Activated CD8-positive, alpha-beta T cell treated with anti-CD3 and anti-CD28 coated beads for 36 hours (primary cell): ENCODE results near the gene MGP. TPM values are rescaled to one million over a fixed set of nuclear protein-coding genes. Genes with fewer than 3 reads are reported as not detected.

ENCODE experiments used
- ATAC-seq: fragments of 200-7000 bp; cut with Tn5 transposase; one replicate; pipeline ENCODE4 v1.10.0; 2021; ENCODE audit warnings: mild to moderate bottlenecking, moderate library complexity
- CTCF ChIA-PET: fragments of 350-600 bp; sonication (Branson Sonifier 250); formaldehyde crosslinking; loops from one replicate; lab custom pipeline; 2021; ENCODE audit warnings: antibody characterized with exemption; lab: Charles Lee
- POLR2A ChIA-PET: fragments of 350-600 bp; sonication (Branson Sonifier 250); formaldehyde crosslinking; loops from one replicate; lab custom pipeline; 2021; ENCODE audit warnings: antibody characterized with exemption; lab: Charles Lee
- DNase-seq: peaks from one replicate; pipeline ENCODE4 v3.0.0-alpha.2; 2020
- H3K27ac Mint-ChIP-seq: one replicate; pipeline ENCODE4 v1.8.0; 2021; ENCODE audit warnings: mild to moderate bottlenecking, mixed read lengths
- H3K27me3 Mint-ChIP-seq: one replicate; pipeline ENCODE4 v1.8.0; 2021; ENCODE audit warnings: mixed read lengths
- H3K36me3 Mint-ChIP-seq: one replicate; pipeline ENCODE4 v1.8.0; 2021; ENCODE audit warnings: low read depth, mixed read lengths
- H3K4me1 Mint-ChIP-seq: one replicate; pipeline ENCODE4 v1.8.0; 2021; ENCODE audit warnings: low read depth, mixed read lengths
- H3K4me3 Mint-ChIP-seq: one replicate; pipeline ENCODE4 v1.8.0; 2021; ENCODE audit warnings: mild to moderate bottlenecking, moderate library complexity, mixed read lengths
- H3K9me3 Mint-ChIP-seq: one replicate; pipeline ENCODE4 v1.8.0; 2021; ENCODE audit warnings: mixed read lengths
- intact Hi-C: fragments of 100-400 bp; cut with micrococcal nuclease; formaldehyde crosslinking; loops from one replicate; pipeline ENCODE4 v1.10.0; 2022
- total RNA-seq, 2 experiments: library from RNA; stranded (reverse); gene quantifications; one replicate each; pipeline ENCODE4 v1.2.3, GENCODE V29; 2021
- TF ChIP-seq, protein P1 (sequence below): fragments of 200-600 bp; IDR thresholded peaks from one replicate; pipeline ENCODE4 v1.8.0; 2022; ENCODE audit warnings: antibody characterized with exemption, mild to moderate bottlenecking

MGP gene
- total RNA-seq, 2 experiments from 2014 or later, result not detected

DNA sequence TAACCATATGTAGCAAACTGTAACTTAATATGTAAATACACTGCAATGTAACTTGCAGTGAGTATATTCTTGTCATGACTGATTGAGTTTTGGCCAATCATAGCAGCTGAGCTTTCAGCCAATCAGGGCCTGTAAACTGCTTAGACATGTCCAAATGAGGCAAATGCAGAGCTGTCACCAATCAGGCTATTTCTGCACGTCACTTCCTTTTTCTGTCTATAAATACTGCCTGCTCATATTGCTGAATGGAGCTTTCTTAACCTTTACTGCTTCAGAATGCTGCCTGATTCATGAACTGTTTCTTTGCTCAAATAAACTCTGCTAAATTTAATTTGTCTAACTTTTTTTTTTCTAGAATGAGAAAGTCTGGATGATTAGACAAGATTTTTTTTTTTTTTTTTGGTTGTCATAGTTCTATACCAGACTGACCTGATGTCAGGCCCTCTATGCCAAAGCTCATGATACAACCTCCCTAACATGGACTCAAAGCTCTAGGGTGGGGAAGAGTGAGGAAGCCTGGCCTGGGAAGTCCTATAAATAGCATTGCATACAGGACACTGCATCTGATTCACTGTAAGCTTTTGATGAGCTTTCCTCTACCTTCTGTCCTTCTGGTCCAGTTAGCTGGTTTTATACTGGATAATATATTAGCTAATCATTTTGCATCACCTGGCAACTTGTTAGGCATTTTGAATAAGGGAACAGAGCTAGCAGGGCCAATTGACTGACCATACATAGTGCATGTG is 12.0 kb downstream of the MGP start:
- TF ChIP-seq, protein P1, sequence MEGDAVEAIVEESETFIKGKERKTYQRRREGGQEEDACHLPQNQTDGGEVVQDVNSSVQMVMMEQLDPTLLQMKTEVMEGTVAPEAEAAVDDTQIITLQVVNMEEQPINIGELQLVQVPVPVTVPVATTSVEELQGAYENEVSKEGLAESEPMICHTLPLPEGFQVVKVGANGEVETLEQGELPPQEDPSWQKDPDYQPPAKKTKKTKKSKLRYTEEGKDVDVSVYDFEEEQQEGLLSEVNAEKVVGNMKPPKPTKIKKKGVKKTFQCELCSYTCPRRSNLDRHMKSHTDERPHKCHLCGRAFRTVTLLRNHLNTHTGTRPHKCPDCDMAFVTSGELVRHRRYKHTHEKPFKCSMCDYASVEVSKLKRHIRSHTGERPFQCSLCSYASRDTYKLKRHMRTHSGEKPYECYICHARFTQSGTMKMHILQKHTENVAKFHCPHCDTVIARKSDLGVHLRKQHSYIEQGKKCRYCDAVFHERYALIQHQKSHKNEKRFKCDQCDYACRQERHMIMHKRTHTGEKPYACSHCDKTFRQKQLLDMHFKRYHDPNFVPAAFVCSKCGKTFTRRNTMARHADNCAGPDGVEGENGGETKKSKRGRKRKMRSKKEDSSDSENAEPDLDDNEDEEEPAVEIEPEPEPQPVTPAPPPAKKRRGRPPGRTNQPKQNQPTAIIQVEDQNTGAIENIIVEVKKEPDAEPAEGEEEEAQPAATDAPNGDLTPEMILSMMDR, result no peak
- no peak for ATAC-seq
- intact Hi-C loops, result no loop called here

GRCh38 chr12:14871886-14872285 is 13.8 kb downstream of the MGP start:
- no peak overlapping the region for H3K4me3 Mint-ChIP-seq
- no peak overlapping the region for H3K27ac Mint-ChIP-seq
- no peaks in the 10 kb centered on the region for H3K27me3 Mint-ChIP-seq
- ChIA-PET POLR2A (no interaction called here), CTCF (interaction anchor here (1.3 kb wide), 1 partner anchor 26 kb away, joined by 3 read pairs; no protein-coding TSS in a partner anchor)
- ATAC-seq, result no peak
- intact Hi-C loops, result no loop called here
- peaks cover 8% of the 10 kb centered on the region for H3K9me3 Mint-ChIP-seq
- H3K36me3 Mint-ChIP-seq, result peaks cover 2% of the 10 kb centered on the region
- TF ChIP-seq, protein P1, result no peak
- no peak for DNase-seq
- peaks cover 3% of the 10 kb centered on the region for H3K4me1 Mint-ChIP-seq

More for the DNA sequence above, 12.0 kb downstream of the MGP start:
- H3K9me3 Mint-ChIP-seq, result no peaks in the 10 kb centered on the region
- H3K27ac Mint-ChIP-seq, result no peak overlapping the region
- no peaks in the 10 kb centered on the region for H3K27me3 Mint-ChIP-seq
- H3K36me3 Mint-ChIP-seq, result no peaks in the 10 kb centered on the region
- POLR2A ChIA-PET, result no interaction called here
- no peak for DNase-seq
- H3K4me3 Mint-ChIP-seq, result no peak overlapping the region
- H3K4me1 Mint-ChIP-seq, result peaks cover 3% of the 10 kb centered on the region
- CTCF ChIA-PET, result interaction anchor here (0.7 to 1.2 kb wide), 2 partner anchors 22 to 525 kb away, joined by 3 read pairs; no protein-coding TSS in a partner anchor

DNA sequence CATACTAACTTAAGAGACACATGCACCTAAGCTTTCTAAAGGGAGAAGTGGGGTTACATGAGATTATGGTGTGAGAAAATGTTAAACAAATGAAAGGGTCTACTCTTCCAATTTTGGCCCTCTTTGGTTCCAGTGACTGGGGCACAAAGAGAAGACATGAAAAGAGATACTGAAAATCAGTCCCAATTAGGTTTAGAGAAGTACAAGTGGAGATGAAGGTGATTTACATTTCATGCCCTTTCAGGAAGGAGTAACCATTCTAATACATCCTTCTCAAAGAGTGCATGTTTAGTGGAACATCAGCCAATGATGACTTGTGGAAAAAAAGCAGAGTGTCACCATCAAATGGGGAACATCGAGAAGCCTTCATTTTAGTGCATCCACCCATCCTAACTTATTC is 14.4 kb downstream of the MGP start:
- TF ChIP-seq, protein P1, result no peak
- POLR2A ChIA-PET, result interaction anchor here (0.7 kb wide), 1 partner anchor 136 kb away, joined by 3 read pairs; no protein-coding TSS in a partner anchor
- no peak for ATAC-seq
- Mint-ChIP-seq H3K4me1 (peaks cover 3% of the 10 kb centered on the region), H3K27ac (no peak overlapping the region), H3K4me3 (no peak overlapping the region), H3K27me3 (no peaks in the 10 kb centered on the region), H3K9me3 (peaks cover 8% of the 10 kb centered on the region), H3K36me3 (peaks cover 2% of the 10 kb centered on the region)
- intact Hi-C loops, result no loop called here
- CTCF ChIA-PET, result interaction anchor here (1.3 to 2.0 kb wide), 3 partner anchors 13 to 26 kb away, joined by 3 to 5 read pairs (median 4); no protein-coding TSS in a partner anchor
- no peak for DNase-seq

DNA sequence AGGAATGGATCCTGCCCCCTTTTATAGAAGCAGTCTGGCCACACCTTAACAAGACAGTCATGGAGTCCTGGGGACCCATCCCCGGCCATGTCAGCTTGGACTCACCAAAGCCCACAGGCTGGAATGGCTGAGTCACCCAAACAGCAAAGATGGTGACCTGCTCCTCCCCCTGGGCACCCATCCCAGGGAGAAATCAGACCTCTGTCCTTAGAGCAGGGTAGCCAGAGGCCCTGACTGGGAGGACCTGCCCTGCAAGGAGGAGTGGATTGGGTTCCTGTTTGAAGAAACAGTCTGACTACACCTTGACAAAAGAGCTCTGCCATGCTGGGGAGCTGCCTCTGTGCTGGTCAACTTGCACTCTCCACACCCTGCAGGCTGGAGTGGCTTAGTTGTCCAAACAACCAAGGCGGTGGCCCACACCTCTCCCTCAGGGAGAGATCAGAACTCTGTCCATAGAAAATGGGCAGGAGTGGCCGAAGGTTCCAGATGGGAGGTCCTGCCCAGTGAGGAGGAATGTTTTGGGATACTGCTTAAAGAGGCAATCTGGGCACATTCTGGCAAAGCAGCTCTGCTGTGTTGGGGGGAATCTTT is 16.6 kb downstream of the MGP start:
- ChIA-PET CTCF (interaction anchor here (1.2 to 2.0 kb wide), 2 partner anchors 10 to 22 kb away, joined by 3 to 5 read pairs; no protein-coding TSS in a partner anchor), POLR2A (no interaction called here)
- Mint-ChIP-seq H3K4me1 (peaks cover 3% of the 10 kb centered on the region), H3K27ac (no peak overlapping the region), H3K9me3 (peaks cover 8% of the 10 kb centered on the region), H3K27me3 (peaks cover 2% of the 10 kb centered on the region), H3K4me3 (no peak overlapping the region), H3K36me3 (peaks cover 2% of the 10 kb centered on the region)
- intact Hi-C loops, result no loop called here
- TF ChIP-seq, protein P1, result no peak
- ATAC-seq (no peak), DNase-seq (no peak)

GRCh38 chr12:14860490-14860889 is 25.2 kb downstream of the MGP start:
- TF ChIP-seq, protein P1, result no peak
- intact Hi-C loops, result no loop called here
- DNase-seq (no peak), ATAC-seq (no peak)
- no peak overlapping the region for H3K4me3 Mint-ChIP-seq
- H3K36me3 Mint-ChIP-seq, result peaks cover 12% of the 10 kb centered on the region
- peaks cover 17% of the 10 kb centered on the region for H3K9me3 Mint-ChIP-seq
- no peaks in the 10 kb centered on the region for H3K27me3 Mint-ChIP-seq
- ChIA-PET CTCF (no interaction called here), POLR2A (no interaction called here)
- no peak overlapping the region for H3K27ac Mint-ChIP-seq
- no peaks in the 10 kb centered on the region for H3K4me1 Mint-ChIP-seq
